Mammary epithelial cell (primary cell): ENCODE data around the gene BIN1.
A peak's percentile ranks its signal among the peaks of the same experiment; 100 is the strongest.

Source experiments
- EZH2 ChIP-seq: IDR thresholded peaks from 2 replicates; pipeline ENCODE4 v1.6.1; 2012; ENCODE audit warnings: low read length, inconsistent platforms, borderline replicate concordance
- TF ChIP-seq, protein P1 (sequence below), 2 donors: IDR thresholded peaks in 1 of 2; conservative IDR thresholded peaks in 1 of 2; 2 replicates each; pipeline ENCODE4 v1.5.1; 2011 to 2012; ENCODE audit warnings: inconsistent platforms in 2 of 2, low read length in 2 of 2, mild to moderate bottlenecking in 2 of 2, control low read depth in 1 of 2, low read depth in 1 of 2; ENCODE audit not compliant: insufficient read depth in 1 of 2; ENCODE audit errors: extremely low read depth in 1 of 2

DNA sequence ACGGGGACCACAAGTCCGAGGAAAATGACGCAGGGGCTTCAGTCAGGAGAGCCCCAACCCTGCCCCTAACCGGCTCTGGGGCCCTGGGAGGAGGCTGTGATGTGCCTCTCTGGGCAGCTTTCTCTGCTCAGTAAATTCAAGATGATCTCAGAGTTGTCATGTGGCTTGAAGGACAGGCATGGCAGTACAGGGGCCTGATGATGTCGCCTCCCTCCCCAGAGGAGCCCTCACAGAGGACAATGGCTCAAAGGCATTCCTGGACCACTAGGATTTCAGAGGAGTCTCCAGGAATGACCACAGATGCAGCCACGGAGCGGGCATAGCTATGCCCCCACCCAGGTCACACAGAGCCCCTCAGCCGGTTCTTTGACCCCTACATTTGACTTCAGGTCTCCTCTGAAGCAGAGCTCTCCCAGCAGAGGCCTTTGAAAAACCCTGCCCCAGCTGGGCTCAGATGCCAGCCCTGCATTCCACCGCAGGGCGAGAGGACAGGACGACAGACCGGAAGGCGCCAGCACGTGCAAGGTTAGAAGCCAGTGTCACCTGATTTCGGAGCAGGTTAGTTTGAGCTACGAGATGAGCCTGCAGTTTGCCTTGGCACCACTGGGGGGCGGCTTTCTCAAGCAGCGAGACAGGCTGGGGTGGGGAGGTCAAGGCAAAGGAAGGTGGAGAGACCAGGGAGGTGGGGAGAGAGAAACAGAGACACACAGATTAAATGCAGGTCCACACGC, 39.2 kb downstream of the BIN1 start:
- TF ChIP-seq, protein P1, sequence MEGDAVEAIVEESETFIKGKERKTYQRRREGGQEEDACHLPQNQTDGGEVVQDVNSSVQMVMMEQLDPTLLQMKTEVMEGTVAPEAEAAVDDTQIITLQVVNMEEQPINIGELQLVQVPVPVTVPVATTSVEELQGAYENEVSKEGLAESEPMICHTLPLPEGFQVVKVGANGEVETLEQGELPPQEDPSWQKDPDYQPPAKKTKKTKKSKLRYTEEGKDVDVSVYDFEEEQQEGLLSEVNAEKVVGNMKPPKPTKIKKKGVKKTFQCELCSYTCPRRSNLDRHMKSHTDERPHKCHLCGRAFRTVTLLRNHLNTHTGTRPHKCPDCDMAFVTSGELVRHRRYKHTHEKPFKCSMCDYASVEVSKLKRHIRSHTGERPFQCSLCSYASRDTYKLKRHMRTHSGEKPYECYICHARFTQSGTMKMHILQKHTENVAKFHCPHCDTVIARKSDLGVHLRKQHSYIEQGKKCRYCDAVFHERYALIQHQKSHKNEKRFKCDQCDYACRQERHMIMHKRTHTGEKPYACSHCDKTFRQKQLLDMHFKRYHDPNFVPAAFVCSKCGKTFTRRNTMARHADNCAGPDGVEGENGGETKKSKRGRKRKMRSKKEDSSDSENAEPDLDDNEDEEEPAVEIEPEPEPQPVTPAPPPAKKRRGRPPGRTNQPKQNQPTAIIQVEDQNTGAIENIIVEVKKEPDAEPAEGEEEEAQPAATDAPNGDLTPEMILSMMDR (conservative IDR thresholded peaks at IDR 0.05 in 1 of 2, IDR thresholded peaks at IDR 0.05 in 1 of 2; ENCODE audit: extremely low read depth in 1 of 2, insufficient read depth in 1 of 2, low read depth in 1 of 2, low read length in 2 of 2), result peak; percentile 73
- TF ChIP-seq EZH2, result no peak
